ENCODE measurements around the gene KHDC1L.

- no peak for TF ChIP-seq POLR2A (IDR thresholded peaks at IDR 0.05)
- no peak for TF ChIP-seq CTCF (IDR thresholded peaks at IDR 0.05 in 8 of 11, conservative IDR thresholded peaks at IDR 0.05 in 3 of 11)
These were observed 24.7 kb upstream of the KHDC1L start for GRCh38 chr6:73250016-73250415.

Data from spleen (tissue), 7 donors.